HS-5 (cell line): ENCODE data around the gene MEX3B.
"Not testable (repeated sequence)": the region's sequence is repeated elsewhere in the genome, so short reads cannot be mapped to it uniquely, and the experiment has no call there.

Experiments
- DNase-seq: peaks from one replicate; pipeline ENCODE4 v3.0.0-alpha.2; 2012; ENCODE audit warnings: low read depth

MEX3B gene

DNA sequence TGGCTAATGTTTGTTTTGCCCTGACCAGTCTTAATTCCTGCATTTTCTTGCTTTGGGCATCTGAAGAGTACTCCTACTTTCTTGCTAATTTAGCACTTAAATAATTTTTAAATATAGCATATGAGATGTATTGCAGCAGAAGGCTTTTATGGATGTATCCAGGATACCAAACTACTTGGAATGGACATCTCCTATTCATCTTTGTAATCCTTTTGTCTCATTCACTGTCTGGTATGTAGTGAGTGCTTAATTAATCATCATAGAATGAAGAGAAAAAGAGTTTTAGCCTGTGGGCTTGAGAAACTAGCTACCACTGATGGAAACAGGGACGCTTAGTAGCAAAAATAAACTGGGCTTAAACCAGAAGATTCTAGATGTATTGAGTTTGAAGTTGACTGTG is 40.6 kb downstream of the MEX3B start:
- no peak for DNase-seq

GRCh38 chr15:82003916-82004315 is 41.9 kb downstream of the MEX3B start:
- DNase-seq, result no peak

- not testable (repeated sequence) for DNase-seq
Measured at GRCh38 chr15:81995081-81995480, 50.7 kb downstream of the MEX3B start.

DNA sequence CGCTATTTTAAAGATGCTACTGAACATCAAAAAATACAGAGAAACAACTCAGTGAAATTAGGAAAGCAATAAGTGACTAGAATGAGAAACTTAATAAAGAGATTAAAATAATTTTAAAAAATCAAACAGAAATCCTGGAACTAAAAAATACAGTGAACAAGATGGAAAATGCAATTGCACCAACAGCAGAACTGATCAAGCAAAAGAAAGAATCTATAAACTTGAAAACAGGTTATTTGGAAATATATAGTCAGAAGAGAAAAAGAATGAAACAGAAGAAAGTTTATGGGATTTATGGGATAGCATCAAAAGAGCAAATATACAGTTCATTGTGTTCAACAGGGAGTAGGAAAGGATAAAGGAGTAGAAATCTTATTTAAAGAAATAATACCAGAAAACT is 53.3 kb downstream of the MEX3B start:
- DNase-seq, result no peak
